ENCODE measurements around the gene SERPINA9.
"Not testable (repeated sequence)": the region's sequence is repeated elsewhere in the genome, so short reads cannot be mapped to it uniquely, and the experiment has no call there.

Gene SERPINA9

DNA sequence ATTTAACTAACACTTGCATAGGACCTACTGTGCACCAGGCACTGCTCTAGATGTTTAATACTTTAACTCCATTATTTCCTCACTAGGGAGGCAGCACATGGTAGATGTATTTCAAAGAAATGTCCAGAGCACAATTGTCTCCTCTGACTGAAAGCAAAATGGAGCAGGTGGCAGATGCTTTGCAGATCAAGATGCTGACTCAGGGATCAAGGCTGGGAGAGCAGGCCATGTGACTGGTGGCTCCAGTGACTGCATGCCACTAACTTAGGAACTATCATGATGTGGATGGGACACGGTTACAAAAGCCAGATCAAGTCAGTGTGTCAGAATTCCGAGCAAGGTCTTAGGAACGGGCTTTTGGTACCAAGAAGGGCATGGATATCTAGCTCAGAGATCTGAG lies 51.6 kb downstream of the SERPINA9 start:
- no peak for DNase-seq (ENCODE audit: low spot score)
- TF ChIP-seq CTCF (IDR thresholded peaks at IDR 0.05; ENCODE audit: borderline replicate concordance, control extremely low read depth, extremely low read depth, insufficient read depth, missing control alignments), result no peak
- in situ Hi-C loops (cut with MboI; ENCODE audit: low sequenced_read_pairs, unreplicated experiment), result no loop called here

- TF ChIP-seq CTCF (IDR thresholded peaks at IDR 0.05; ENCODE audit: borderline replicate concordance, control extremely low read depth, extremely low read depth, insufficient read depth, missing control alignments), result peak; percentile 80
- DNase-seq (ENCODE audit: low spot score), result peak; percentile 42
- in situ Hi-C loops (cut with MboI; ENCODE audit: low sequenced_read_pairs, unreplicated experiment), result no loop called here
Observed at GRCh38 chr14:94423453-94424056, 52.4 kb downstream of the SERPINA9 start.

DNA sequence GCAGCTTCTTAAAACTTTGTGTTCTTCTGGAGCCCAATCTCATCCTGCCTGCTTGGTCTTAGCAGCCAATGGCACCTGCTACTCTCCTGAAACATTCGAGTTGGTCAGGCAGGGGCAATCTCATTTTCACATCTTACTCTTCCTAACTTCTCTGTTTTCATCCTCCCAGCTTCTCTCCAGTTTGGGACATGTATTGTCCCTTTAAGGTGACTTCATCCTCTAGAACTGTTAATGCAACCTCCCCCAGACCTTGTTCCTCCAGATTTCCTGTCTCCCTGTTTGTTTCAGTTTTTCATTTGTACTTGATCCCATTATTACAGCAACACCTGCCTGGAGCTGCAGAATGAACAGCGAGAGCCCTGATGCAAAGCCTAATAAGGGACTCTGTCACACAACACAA lies 54.7 kb downstream of the SERPINA9 start:
- TF ChIP-seq CTCF (IDR thresholded peaks at IDR 0.05; ENCODE audit: borderline replicate concordance, control extremely low read depth, extremely low read depth, insufficient read depth, missing control alignments), result no peak
- DNase-seq (ENCODE audit: low spot score), result no peak
- in situ Hi-C loops (cut with MboI; ENCODE audit: low sequenced_read_pairs, unreplicated experiment), result no loop called here

GRCh38 chr14:94417497-94418205 lies 58.3 kb downstream of the SERPINA9 start:
- in situ Hi-C loops (cut with MboI; ENCODE audit: low sequenced_read_pairs, unreplicated experiment); DNase-seq (ENCODE audit: low spot score): not testable (repeated sequence)
